WTC11 (cell line): ENCODE measurements around the gene POMT2. TPM values are rescaled to one million over a fixed set of nuclear protein-coding genes. Genes with fewer than 3 reads are reported as not detected.

Experiments used
- ATAC-seq: fragments of 200-7000 bp; cut with Tn5 transposase; 2 replicates; pipeline ENCODE4 v1.10.0; 2021; ENCODE audit warnings: mild to moderate bottlenecking, moderate library complexity
- CTCF ChIA-PET: fragments of 300-600 bp; sonication (Branson Sonifier 250); formaldehyde crosslinking; loops from one replicate; lab custom pipeline; 2021; ENCODE audit warnings: antibody characterized with exemption; lab: Charles Lee
- POLR2A ChIA-PET: fragments of 350-600 bp; sonication (Branson Sonifier 250); formaldehyde crosslinking; loops from one replicate; lab custom pipeline; 2021; ENCODE audit warnings: antibody characterized with exemption; lab: Charles Lee
- DNase-seq: peaks from one replicate; pipeline ENCODE4 v3.0.0; 2021; ENCODE audit warnings: low spot score
- H3K27ac Mint-ChIP-seq: 2 replicates; pipeline ENCODE4 v1.8.0; 2021; ENCODE audit warnings: mixed read lengths
- H3K27me3 Mint-ChIP-seq: 2 replicates; pipeline ENCODE4 v1.8.0; 2021; ENCODE audit warnings: low read depth, mild to moderate bottlenecking, moderate library complexity, mixed read lengths
- H3K36me3 Mint-ChIP-seq: 2 replicates; pipeline ENCODE4 v1.8.0; 2021; ENCODE audit warnings: mixed read lengths
- H3K4me1 Mint-ChIP-seq: 2 replicates; pipeline ENCODE4 v1.8.0; 2022; ENCODE audit warnings: mixed read lengths
- H3K4me3 Mint-ChIP-seq: 2 replicates; pipeline ENCODE4 v1.8.0; 2021; ENCODE audit warnings: mild to moderate bottlenecking, moderate library complexity, mixed read lengths
- H3K9me3 Mint-ChIP-seq: 2 replicates; pipeline ENCODE4 v1.8.0; 2021; ENCODE audit warnings: mixed read lengths
- CBFB ChIP-seq: sonication (generic); formaldehyde crosslinking; IDR thresholded peaks from 2 replicates; pipeline ENCODE4 v1.8.1; 2022; ENCODE audit warnings: mild to moderate bottlenecking, low read depth, missing genetic modification reagents
- EMX1 ChIP-seq: fragments of 250-450 bp; sonication (Bioruptor Pico); IDR thresholded peaks from 2 replicates; pipeline ENCODE4 v1.8.0; 2021; ENCODE audit warnings: mild to moderate bottlenecking
- FOXJ3 ChIP-seq: sonication (generic); formaldehyde crosslinking; IDR thresholded peaks from 2 replicates; pipeline ENCODE4 v1.9.0; 2021; ENCODE audit warnings: missing genetic modification reagents, mild to moderate bottlenecking, borderline replicate concordance
- HMGA2 ChIP-seq: fragments of 250-450 bp; sonication (Bioruptor Pico); IDR thresholded peaks from 2 replicates; pipeline ENCODE4 v1.4.0; 2021; ENCODE audit warnings: mild to moderate bottlenecking, moderate library complexity
- MLX ChIP-seq: sonication (generic); formaldehyde crosslinking; IDR thresholded peaks from 2 replicates; pipeline ENCODE4 v1.8.1; 2023; ENCODE audit warnings: mild to moderate bottlenecking, missing genetic modification reagents, moderate library complexity
- NR1H2 ChIP-seq: sonication (generic); formaldehyde crosslinking; IDR thresholded peaks from 2 replicates; pipeline ENCODE4 v1.9.0; 2021; ENCODE audit warnings: mild to moderate bottlenecking, moderate library complexity, missing genetic modification reagents
- NR2C2 ChIP-seq: sonication (generic); formaldehyde crosslinking; IDR thresholded peaks from 2 replicates; pipeline ENCODE4 v1.8.0; 2022; ENCODE audit warnings: mild to moderate bottlenecking, missing genetic modification reagents
- NR3C1 ChIP-seq: sonication (generic); formaldehyde crosslinking; conservative IDR thresholded peaks from 2 replicates; pipeline ENCODE4 v1.8.1; 2023; ENCODE audit warnings: low read depth, mild to moderate bottlenecking, missing genetic modification reagents
- SP1 ChIP-seq: sonication (generic); formaldehyde crosslinking; conservative IDR thresholded peaks from 2 replicates; pipeline ENCODE4 v1.8.1; 2022; ENCODE audit warnings: missing genetic modification reagents
- ZBTB43 ChIP-seq: sonication (generic); formaldehyde crosslinking; IDR thresholded peaks from 2 replicates; pipeline ENCODE4 v1.8.1; 2023; ENCODE audit warnings: mild to moderate bottlenecking, missing genetic modification reagents
- ZNF121 ChIP-seq: sonication (generic); formaldehyde crosslinking; IDR thresholded peaks from 2 replicates; pipeline ENCODE4 v1.8.0; 2023; ENCODE audit warnings: missing genetic modification reagents
- ZNF263 ChIP-seq: sonication (generic); formaldehyde crosslinking; IDR thresholded peaks from 2 replicates; pipeline ENCODE4 v1.8.1; 2022; ENCODE audit warnings: low read depth, mild to moderate bottlenecking, moderate library complexity, missing genetic modification reagents
- ZNF425 ChIP-seq: fragments of 250-450 bp; sonication (Bioruptor Pico); conservative IDR thresholded peaks from 2 replicates; pipeline ENCODE4 v1.9.0; 2021; ENCODE audit warnings: mild to moderate bottlenecking
- ZNF532 ChIP-seq: fragments of 250-450 bp; sonication (Bioruptor Pico); IDR thresholded peaks from 2 replicates; pipeline ENCODE4 v1.9.0; 2021; ENCODE audit warnings: mild to moderate bottlenecking, borderline replicate concordance
- total RNA-seq: library from RNA; stranded (reverse); gene quantifications from 3 replicates; pipeline ENCODE4 v1.2.3, GENCODE V29; 2021
- TF ChIP-seq, protein P1 (sequence below): sonication (generic); formaldehyde crosslinking; IDR thresholded peaks from 2 replicates; pipeline ENCODE4 v1.8.1; 2022; ENCODE audit warnings: missing genetic modification reagents, borderline replicate concordance
- TF ChIP-seq, protein P2 (sequence below): sonication (generic); formaldehyde crosslinking; IDR thresholded peaks from 2 replicates; pipeline ENCODE4 v1.8.1; 2022; ENCODE audit warnings: mild to moderate bottlenecking, missing genetic modification reagents, moderate library complexity, borderline replicate concordance
- TF ChIP-seq, protein P3 (sequence below): sonication (generic); formaldehyde crosslinking; IDR thresholded peaks from 2 replicates; pipeline ENCODE4 v1.8.0; 2022; ENCODE audit warnings: missing genetic modification reagents
- TF ChIP-seq, protein P4 (sequence below): sonication (generic); formaldehyde crosslinking; IDR thresholded peaks from 2 replicates; pipeline ENCODE4 v1.8.1; 2022; ENCODE audit warnings: low read depth, mild to moderate bottlenecking, moderate library complexity, missing genetic modification reagents, borderline replicate concordance

The POMT2 gene
- total RNA-seq, 1 experiment from 2014 or later: 38.7 TPM

- Mint-ChIP-seq H3K27me3 (no peaks in the 10 kb centered on the region), H3K27ac (no peak overlapping the region), H3K36me3 (no peaks in the 10 kb centered on the region; the same call in 1 of the 2 replicates), H3K9me3 (no peaks in the 10 kb centered on the region), H3K4me1 (peaks cover 2% of the 10 kb centered on the region; the same call in 1 of the 2 replicates), H3K4me3 (no peak overlapping the region)
- DNase-seq (no peak), ATAC-seq (no peak)
- POLR2A ChIA-PET: interaction anchor here (0.6 kb wide), 1 partner anchor 142 kb away, joined by 5 read pairs; no protein-coding TSS in a partner anchor
- CTCF ChIA-PET: interaction anchor here (0.6 to 3.0 kb wide), 3 partner anchors 12 to 379 kb away, joined by 4 to 23 read pairs (median 7); partner anchors contain the start of genes GSTZ1 and POMT2
- TF ChIP-seq, protein P1, sequence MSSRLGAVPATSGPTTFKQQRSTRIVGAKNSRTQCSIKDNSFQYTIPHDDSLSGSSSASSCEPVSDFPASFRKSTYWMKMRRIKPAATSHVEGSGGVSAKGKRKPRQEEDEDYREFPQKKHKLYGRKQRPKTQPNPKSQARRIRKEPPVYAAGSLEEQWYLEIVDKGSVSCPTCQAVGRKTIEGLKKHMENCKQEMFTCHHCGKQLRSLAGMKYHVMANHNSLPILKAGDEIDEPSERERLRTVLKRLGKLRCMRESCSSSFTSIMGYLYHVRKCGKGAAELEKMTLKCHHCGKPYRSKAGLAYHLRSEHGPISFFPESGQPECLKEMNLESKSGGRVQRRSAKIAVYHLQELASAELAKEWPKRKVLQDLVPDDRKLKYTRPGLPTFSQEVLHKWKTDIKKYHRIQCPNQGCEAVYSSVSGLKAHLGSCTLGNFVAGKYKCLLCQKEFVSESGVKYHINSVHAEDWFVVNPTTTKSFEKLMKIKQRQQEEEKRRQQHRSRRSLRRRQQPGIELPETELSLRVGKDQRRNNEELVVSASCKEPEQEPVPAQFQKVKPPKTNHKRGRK (CRISPR knock-in tag): no peak
- TF ChIP-seq ZNF121 (CRISPR knock-in tag): no peak
- TF ChIP-seq CBFB (CRISPR knock-in tag): no peak
- TF ChIP-seq ZBTB43: no peak
- TF ChIP-seq MLX: no peak
- TF ChIP-seq SP1 (CRISPR knock-in tag): no peak
- no peak for TF ChIP-seq ZNF425 (CRISPR knock-in tag)
- TF ChIP-seq, protein P2, sequence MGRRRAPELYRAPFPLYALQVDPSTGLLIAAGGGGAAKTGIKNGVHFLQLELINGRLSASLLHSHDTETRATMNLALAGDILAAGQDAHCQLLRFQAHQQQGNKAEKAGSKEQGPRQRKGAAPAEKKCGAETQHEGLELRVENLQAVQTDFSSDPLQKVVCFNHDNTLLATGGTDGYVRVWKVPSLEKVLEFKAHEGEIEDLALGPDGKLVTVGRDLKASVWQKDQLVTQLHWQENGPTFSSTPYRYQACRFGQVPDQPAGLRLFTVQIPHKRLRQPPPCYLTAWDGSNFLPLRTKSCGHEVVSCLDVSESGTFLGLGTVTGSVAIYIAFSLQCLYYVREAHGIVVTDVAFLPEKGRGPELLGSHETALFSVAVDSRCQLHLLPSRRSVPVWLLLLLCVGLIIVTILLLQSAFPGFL (CRISPR knock-in tag): no peak
- no peak for TF ChIP-seq ZNF532 (CRISPR knock-in tag)
- no peak for TF ChIP-seq FOXJ3 (CRISPR knock-in tag)
- no peak for TF ChIP-seq ZNF263 (CRISPR knock-in tag)
- no peak for TF ChIP-seq NR3C1 (CRISPR knock-in tag)
- TF ChIP-seq, protein P3, sequence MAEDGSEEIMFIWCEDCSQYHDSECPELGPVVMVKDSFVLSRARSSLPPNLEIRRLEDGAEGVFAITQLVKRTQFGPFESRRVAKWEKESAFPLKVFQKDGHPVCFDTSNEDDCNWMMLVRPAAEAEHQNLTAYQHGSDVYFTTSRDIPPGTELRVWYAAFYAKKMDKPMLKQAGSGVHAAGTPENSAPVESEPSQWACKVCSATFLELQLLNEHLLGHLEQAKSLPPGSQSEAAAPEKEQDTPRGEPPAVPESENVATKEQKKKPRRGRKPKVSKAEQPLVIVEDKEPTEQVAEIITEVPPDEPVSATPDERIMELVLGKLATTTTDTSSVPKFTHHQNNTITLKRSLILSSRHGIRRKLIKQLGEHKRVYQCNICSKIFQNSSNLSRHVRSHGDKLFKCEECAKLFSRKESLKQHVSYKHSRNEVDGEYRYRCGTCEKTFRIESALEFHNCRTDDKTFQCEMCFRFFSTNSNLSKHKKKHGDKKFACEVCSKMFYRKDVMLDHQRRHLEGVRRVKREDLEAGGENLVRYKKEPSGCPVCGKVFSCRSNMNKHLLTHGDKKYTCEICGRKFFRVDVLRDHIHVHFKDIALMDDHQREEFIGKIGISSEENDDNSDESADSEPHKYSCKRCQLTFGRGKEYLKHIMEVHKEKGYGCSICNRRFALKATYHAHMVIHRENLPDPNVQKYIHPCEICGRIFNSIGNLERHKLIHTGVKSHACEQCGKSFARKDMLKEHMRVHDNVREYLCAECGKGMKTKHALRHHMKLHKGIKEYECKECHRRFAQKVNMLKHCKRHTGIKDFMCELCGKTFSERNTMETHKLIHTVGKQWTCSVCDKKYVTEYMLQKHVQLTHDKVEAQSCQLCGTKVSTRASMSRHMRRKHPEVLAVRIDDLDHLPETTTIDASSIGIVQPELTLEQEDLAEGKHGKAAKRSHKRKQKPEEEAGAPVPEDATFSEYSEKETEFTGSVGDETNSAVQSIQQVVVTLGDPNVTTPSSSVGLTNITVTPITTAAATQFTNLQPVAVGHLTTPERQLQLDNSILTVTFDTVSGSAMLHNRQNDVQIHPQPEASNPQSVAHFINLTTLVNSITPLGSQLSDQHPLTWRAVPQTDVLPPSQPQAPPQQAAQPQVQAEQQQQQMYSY: no peak
- no peak for TF ChIP-seq NR1H2 (CRISPR knock-in tag)
- no peak for TF ChIP-seq EMX1 (CRISPR knock-in tag)
- TF ChIP-seq, protein P4, sequence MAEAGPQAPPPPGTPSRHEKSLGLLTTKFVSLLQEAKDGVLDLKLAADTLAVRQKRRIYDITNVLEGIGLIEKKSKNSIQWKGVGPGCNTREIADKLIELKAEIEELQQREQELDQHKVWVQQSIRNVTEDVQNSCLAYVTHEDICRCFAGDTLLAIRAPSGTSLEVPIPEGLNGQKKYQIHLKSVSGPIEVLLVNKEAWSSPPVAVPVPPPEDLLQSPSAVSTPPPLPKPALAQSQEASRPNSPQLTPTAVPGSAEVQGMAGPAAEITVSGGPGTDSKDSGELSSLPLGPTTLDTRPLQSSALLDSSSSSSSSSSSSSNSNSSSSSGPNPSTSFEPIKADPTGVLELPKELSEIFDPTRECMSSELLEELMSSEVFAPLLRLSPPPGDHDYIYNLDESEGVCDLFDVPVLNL (CRISPR knock-in tag): no peak
- TF ChIP-seq NR2C2: no peak
- no peak for TF ChIP-seq HMGA2 (CRISPR knock-in tag)
Observed at GRCh38 chr14:77303417-77304156, 17.1 kb downstream of the POMT2 start.
